ENCODE results near the gene ADAMTS12.
A peak's percentile ranks its signal among the peaks of the same experiment; 100 is the strongest.

ADAMTS12 gene

GRCh38 chr5:33793836-33794549 lies 97.8 kb downstream of the ADAMTS12 start:
- H3K9ac ChIP-seq, result no peak overlapping the region
- TF ChIP-seq Cebpa-rat (IDR thresholded peaks at IDR 0.05), result 0 out of 2 replicates have a peak, but pooled peaks have one; percentile 10
- H3K9me3 ChIP-seq, result no peaks in the 10 kb centered on the region
- no peak overlapping the region for H3K4me3 ChIP-seq
- H3K4me1 ChIP-seq, result no peaks in the 10 kb centered on the region
- no peak overlapping the region for H3K27ac ChIP-seq
- H3K27me3 ChIP-seq, result no peaks in the 10 kb centered on the region
- H4K20me1 ChIP-seq, result no peaks in the 10 kb centered on the region
- H3K4me2 ChIP-seq, result no peak overlapping the region
- H3K36me3 ChIP-seq, result no peaks in the 10 kb centered on the region

GRCh38 chr5:33793276-33793675 lies 98.5 kb downstream of the ADAMTS12 start:
- no peaks in the 10 kb centered on the region for H3K27me3 ChIP-seq
- H4K20me1 ChIP-seq, result no peaks in the 10 kb centered on the region
- TF ChIP-seq Cebpa-rat (IDR thresholded peaks at IDR 0.05), result no peak
- no peak overlapping the region for H3K4me3 ChIP-seq
- no peaks in the 10 kb centered on the region for H3K9me3 ChIP-seq
- H3K4me1 ChIP-seq, result no peaks in the 10 kb centered on the region
- no peak overlapping the region for H3K4me2 ChIP-seq
- H3K27ac ChIP-seq, result no peak overlapping the region
- no peak overlapping the region for H3K9ac ChIP-seq
- no peaks in the 10 kb centered on the region for H3K36me3 ChIP-seq

GRCh38 chr5:33792559-33792958 lies 99.2 kb downstream of the ADAMTS12 start:
- TF ChIP-seq Cebpa-rat (IDR thresholded peaks at IDR 0.05), result no peak
- no peaks in the 10 kb centered on the region for H3K4me1 ChIP-seq
- no peak overlapping the region for H3K27ac ChIP-seq
- no peaks in the 10 kb centered on the region for H3K27me3 ChIP-seq
- H3K36me3 ChIP-seq, result no peaks in the 10 kb centered on the region
- H4K20me1 ChIP-seq, result no peaks in the 10 kb centered on the region
- H3K9me3 ChIP-seq, result no peaks in the 10 kb centered on the region
- H3K4me2 ChIP-seq, result no peak overlapping the region
- H3K9ac ChIP-seq, result no peak overlapping the region
- H3K4me3 ChIP-seq, result no peak overlapping the region

GRCh38 chr5:33789567-33789957 lies 102.2 kb downstream of the ADAMTS12 start:
- Histone ChIP-seq H3K4me1 (no peaks in the 10 kb centered on the region), H4K20me1 (no peaks in the 10 kb centered on the region), H3K4me3 (no peak overlapping the region), H3K9ac (no peak overlapping the region), H3K4me2 (no peak overlapping the region), H3K36me3 (no peaks in the 10 kb centered on the region), H3K27ac (no peak overlapping the region), H3K27me3 (no peaks in the 10 kb centered on the region), H3K9me3 (peaks cover 6% of the 10 kb centered on the region)
- no peak for TF ChIP-seq Cebpa-rat (IDR thresholded peaks at IDR 0.05)

- TF ChIP-seq Cebpa-rat (IDR thresholded peaks at IDR 0.05), result no peak
- no peak overlapping the region for H3K27ac ChIP-seq
- peaks cover 6% of the 10 kb centered on the region for H3K9me3 ChIP-seq
These were observed 102.7 kb downstream of the ADAMTS12 start for GRCh38 chr5:33788922-33789566.

GRCh38 chr5:33785571-33785970 lies 106.2 kb downstream of the ADAMTS12 start:
- H3K4me1 ChIP-seq, result no peaks in the 10 kb centered on the region

More at GRCh38 chr5:33788922-33789566, 102.7 kb downstream of the ADAMTS12 start:
- Histone ChIP-seq H3K4me3 (no peak overlapping the region), H4K20me1 (no peaks in the 10 kb centered on the region), H3K4me2 (no peak overlapping the region), H3K27me3 (no peaks in the 10 kb centered on the region), H3K4me1 (no peaks in the 10 kb centered on the region), H3K9ac (no peak overlapping the region), H3K36me3 (no peaks in the 10 kb centered on the region)

GRCh38 chr5:33781286-33781685 lies 110.5 kb downstream of the ADAMTS12 start:
- Histone ChIP-seq H3K9ac (no peak overlapping the region), H3K27me3 (no peaks in the 10 kb centered on the region), H3K36me3 (no peaks in the 10 kb centered on the region), H3K4me3 (no peak overlapping the region), H3K9me3 (peaks cover 11% of the 10 kb centered on the region), H4K20me1 (no peaks in the 10 kb centered on the region), H3K27ac (no peak overlapping the region), H3K4me1 (no peaks in the 10 kb centered on the region), H3K4me2 (no peak overlapping the region)
- no peak for TF ChIP-seq Cebpa-rat (IDR thresholded peaks at IDR 0.05)

More at GRCh38 chr5:33785571-33785970, 106.2 kb downstream of the ADAMTS12 start:
- no peak overlapping the region for H3K4me2 ChIP-seq
- H3K27ac ChIP-seq, result no peak overlapping the region
- H4K20me1 ChIP-seq, result no peaks in the 10 kb centered on the region
- H3K36me3 ChIP-seq, result no peaks in the 10 kb centered on the region
- no peak for TF ChIP-seq Cebpa-rat (IDR thresholded peaks at IDR 0.05)
- H3K4me3 ChIP-seq, result no peak overlapping the region
- H3K9me3 ChIP-seq, result peaks cover 6% of the 10 kb centered on the region
- H3K27me3 ChIP-seq, result no peaks in the 10 kb centered on the region
- no peak overlapping the region for H3K9ac ChIP-seq

- Histone ChIP-seq H3K36me3 (no peaks in the 10 kb centered on the region), H3K4me2 (no peak overlapping the region), H3K27ac (no peak overlapping the region), H3K4me3 (no peak overlapping the region), H3K27me3 (no peaks in the 10 kb centered on the region), H3K9ac (no peak overlapping the region), H4K20me1 (no peaks in the 10 kb centered on the region), H3K9me3 (peaks cover 9% of the 10 kb centered on the region), H3K4me1 (no peaks in the 10 kb centered on the region)
- TF ChIP-seq Cebpa-rat (IDR thresholded peaks at IDR 0.05), result no peak
These were observed 115.6 kb downstream of the ADAMTS12 start for GRCh38 chr5:33776151-33776660.

GRCh38 chr5:33774341-33774740 lies 117.4 kb downstream of the ADAMTS12 start:
- Histone ChIP-seq H4K20me1 (no peaks in the 10 kb centered on the region), H3K4me3 (no peak overlapping the region), H3K27ac (no peak overlapping the region), H3K4me1 (no peaks in the 10 kb centered on the region), H3K4me2 (no peak overlapping the region), H3K9me3 (peaks cover 9% of the 10 kb centered on the region), H3K27me3 (no peaks in the 10 kb centered on the region), H3K9ac (no peak overlapping the region), H3K36me3 (no peaks in the 10 kb centered on the region)
- TF ChIP-seq Cebpa-rat (IDR thresholded peaks at IDR 0.05), result no peak

- H3K9me3 ChIP-seq, result peaks cover 4% of the 10 kb centered on the region; the same call in 1 of the 2 replicates
- no peak overlapping the region for H3K4me2 ChIP-seq
- H3K27ac ChIP-seq, result no peak overlapping the region
- H3K9ac ChIP-seq, result no peak overlapping the region
- TF ChIP-seq Cebpa-rat (IDR thresholded peaks at IDR 0.05), result no peak
- no peaks in the 10 kb centered on the region for H3K36me3 ChIP-seq
- no peaks in the 10 kb centered on the region for H4K20me1 ChIP-seq
- no peaks in the 10 kb centered on the region for H3K27me3 ChIP-seq
- H3K4me1 ChIP-seq, result no peaks in the 10 kb centered on the region
- H3K4me3 ChIP-seq, result no peak overlapping the region
These were observed 119.4 kb downstream of the ADAMTS12 start for GRCh38 chr5:33772380-33772897.
